Measurements from ENCODE around the gene VSTM4. TPM values are rescaled to one million over a fixed set of nuclear protein-coding genes. Genes with fewer than 3 reads are reported as not detected.

The VSTM4 gene
- total and polyA plus RNA-seq, 8 donors = 0.32 to 2.4 (median 0.57) TPM

DNA sequence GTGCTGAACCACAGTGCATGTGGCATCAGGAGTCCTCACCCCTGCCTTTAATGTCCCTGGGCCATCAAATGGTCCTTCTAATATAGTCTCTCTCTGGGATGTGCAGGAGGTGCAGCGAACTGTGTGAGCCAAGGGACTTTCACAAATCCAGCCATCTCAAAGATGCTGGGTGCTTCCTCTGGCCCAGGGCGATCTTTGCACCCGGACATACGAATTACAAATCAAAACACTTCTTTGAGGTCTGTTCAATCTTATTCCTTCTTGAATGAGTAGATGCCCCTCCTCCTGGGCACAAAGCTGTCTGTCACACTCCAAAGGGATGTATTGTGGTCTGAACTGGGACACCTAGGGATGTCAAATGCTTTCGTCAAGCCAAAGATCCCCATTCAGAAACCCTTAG, 60.6 kb downstream of the VSTM4 start:
- TF ChIP-seq, protein P1, sequence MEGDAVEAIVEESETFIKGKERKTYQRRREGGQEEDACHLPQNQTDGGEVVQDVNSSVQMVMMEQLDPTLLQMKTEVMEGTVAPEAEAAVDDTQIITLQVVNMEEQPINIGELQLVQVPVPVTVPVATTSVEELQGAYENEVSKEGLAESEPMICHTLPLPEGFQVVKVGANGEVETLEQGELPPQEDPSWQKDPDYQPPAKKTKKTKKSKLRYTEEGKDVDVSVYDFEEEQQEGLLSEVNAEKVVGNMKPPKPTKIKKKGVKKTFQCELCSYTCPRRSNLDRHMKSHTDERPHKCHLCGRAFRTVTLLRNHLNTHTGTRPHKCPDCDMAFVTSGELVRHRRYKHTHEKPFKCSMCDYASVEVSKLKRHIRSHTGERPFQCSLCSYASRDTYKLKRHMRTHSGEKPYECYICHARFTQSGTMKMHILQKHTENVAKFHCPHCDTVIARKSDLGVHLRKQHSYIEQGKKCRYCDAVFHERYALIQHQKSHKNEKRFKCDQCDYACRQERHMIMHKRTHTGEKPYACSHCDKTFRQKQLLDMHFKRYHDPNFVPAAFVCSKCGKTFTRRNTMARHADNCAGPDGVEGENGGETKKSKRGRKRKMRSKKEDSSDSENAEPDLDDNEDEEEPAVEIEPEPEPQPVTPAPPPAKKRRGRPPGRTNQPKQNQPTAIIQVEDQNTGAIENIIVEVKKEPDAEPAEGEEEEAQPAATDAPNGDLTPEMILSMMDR (IDR thresholded peaks at IDR 0.05) = no peak
- Histone ChIP-seq H3K4me1 (no peaks in the 10 kb centered on the region), H3K27me3 (no peaks in the 10 kb centered on the region), H3K4me3 (no peak overlapping the region), H3K27ac (no peak overlapping the region), H3K9me3 (no peaks in the 10 kb centered on the region), H3K36me3 (no peaks in the 10 kb centered on the region)
- no peak for ATAC-seq
- WGBS, 2 donors = 88 to 91% methylated on average over 5 of the region's 5 CpGs
- intact Hi-C loops (cut with DNase I) = no loop called here
- no peak for FAIRE-seq
- DNase-seq = no peak

DNA sequence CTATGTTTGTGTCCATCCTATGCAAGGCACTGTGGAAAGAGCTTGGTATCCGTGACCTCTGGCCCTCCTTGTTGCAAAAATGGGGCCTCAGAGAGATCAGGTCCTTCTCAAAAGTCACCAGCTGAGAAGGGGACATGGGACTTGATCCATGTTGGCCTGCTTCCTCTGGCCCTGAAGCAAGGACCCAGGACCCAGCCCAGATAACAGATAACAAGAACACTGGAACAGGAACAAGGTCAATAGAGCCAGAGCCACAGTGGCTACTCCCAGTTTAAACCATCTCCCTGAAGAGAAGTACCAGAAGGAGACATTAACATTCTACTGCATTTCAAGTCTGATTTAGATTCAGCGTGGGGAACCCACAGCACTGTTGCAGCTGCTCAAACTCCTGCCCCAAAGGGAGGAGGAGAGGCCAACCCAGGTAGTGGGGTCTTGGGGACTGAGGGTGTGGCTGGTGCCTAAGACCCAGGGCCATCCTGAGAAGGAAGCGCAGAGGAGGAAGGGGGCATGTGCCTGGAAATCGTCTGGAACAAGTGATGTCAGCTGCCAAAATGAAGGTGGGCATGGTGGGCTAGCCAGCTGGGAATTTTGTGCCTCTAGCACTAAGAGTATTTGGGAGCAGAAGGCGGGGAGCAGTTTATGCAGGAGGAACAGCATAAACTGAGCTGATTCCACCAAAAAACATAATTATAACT, 61.2 kb downstream of the VSTM4 start:
- H3K36me3 ChIP-seq = no peaks in the 10 kb centered on the region
- ATAC-seq = no peak
- H3K4me3 ChIP-seq = no peak overlapping the region
- no peaks in the 10 kb centered on the region for H3K4me1 ChIP-seq
- no peak for FAIRE-seq
- H3K27me3 ChIP-seq = no peaks in the 10 kb centered on the region
- no peak for DNase-seq
- no peaks in the 10 kb centered on the region for H3K9me3 ChIP-seq
- whole genome bisulfite sequencing, 2 donors = 69 to 80% methylated on average over 5 of the region's 5 CpGs
- TF ChIP-seq, protein P1 (IDR thresholded peaks at IDR 0.05) = no peak
- intact Hi-C loops (cut with DNase I) = no loop called here
- H3K27ac ChIP-seq = no peak overlapping the region

DNA sequence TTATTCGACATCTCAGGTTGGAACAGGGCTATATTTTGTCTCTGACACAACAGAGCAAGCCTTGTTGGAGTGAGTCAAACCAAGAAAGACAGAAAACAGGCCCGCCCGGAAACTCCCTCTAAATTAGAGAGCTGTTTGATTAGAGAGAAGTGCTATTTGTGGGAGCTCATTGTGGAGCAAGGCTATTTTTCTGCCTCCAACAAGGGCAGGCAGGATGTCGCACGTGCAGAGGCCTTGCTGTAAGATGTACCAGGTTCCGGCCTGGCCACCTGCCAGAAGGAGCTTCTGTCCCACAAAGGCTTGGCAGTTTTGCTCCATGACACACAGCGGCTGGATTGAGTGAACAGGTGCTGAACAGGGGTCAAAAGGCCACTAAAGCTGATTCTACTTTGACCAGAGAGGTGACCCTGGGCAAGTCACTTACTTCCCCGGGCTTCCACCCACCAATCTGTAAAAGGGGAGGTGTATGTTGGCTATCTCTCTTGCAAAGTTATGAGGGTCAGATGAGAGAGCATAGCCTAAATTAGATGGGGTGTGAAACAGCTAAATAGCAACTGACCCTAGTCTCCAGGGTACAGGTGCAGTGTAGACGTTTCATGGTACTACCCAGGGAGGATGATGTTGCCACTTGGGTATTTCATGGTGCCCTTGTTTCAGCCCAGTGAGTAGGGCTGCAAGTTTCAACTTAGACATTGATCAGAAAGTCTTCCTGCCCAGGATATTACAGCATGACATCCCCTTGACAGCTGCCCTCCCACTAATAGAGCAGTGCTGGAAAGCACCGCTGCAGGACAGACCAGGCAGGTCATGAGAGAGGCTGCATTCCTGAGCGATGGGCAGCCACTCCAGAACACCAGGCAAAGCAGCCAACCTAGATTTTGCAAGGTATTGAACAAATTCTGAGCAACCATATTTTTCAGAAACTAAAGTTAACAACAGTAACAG, 62.0 kb downstream of the VSTM4 start:
- H3K27ac ChIP-seq = no peak overlapping the region
- H3K4me3 ChIP-seq = no peak overlapping the region
- H3K27me3 ChIP-seq = no peaks in the 10 kb centered on the region
- TF ChIP-seq, protein P1 (IDR thresholded peaks at IDR 0.05) = no peak
- intact Hi-C loops (cut with DNase I) = no loop called here
- no peaks in the 10 kb centered on the region for H3K36me3 ChIP-seq
- H3K9me3 ChIP-seq = no peaks in the 10 kb centered on the region
- FAIRE-seq (no peak), DNase-seq (no peak), ATAC-seq (no peak)
- no peaks in the 10 kb centered on the region for H3K4me1 ChIP-seq
- 65 to 70% methylated on average over 11 of the region's 11 CpGs for WGBS, 2 donors

DNA sequence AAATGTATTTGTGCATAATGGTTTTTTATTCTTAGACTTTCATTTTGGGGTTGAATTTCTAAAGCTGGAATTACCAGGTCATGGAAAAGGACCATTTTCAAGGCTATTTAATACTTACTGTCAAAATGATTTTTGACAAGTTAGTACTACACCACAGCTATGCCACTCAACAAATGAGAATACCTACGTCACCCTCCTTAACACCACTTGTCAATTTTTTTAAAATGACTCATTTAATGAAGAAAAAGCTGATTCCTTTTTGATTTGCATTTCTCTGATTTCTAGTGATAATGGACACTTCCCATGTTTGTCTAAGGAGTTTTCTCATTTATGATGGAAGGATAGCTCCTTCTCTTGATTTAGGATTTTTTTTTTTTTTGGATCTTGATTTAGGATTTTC, 63.3 kb downstream of the VSTM4 start:
- H3K9me3 ChIP-seq = no peaks in the 10 kb centered on the region
- H3K36me3 ChIP-seq = no peaks in the 10 kb centered on the region
- no peaks in the 10 kb centered on the region for H3K4me1 ChIP-seq
- no peak for ATAC-seq
- intact Hi-C loops (cut with DNase I) = no loop called here
- no peak for FAIRE-seq
- 80 to 87% methylated on average over 1 of the region's 1 CpG for WGBS, 2 donors
- no peak overlapping the region for H3K27ac ChIP-seq
- peaks cover 0 to 4% (median 0%) of the 10 kb centered on the region in 4 donors for H3K27me3 ChIP-seq
- TF ChIP-seq, protein P1 (IDR thresholded peaks at IDR 0.05) = no peak
- H3K4me3 ChIP-seq = no peak overlapping the region
- DNase-seq = no peak
